SK-N-SH treated with all-trans-retinoic acid at 6 μM for 48 hours (cell line): ENCODE data around the gene GPS2.

Experiments used
- ARNTL ChIP-seq: fragments of 450-650 bp; formaldehyde crosslinking; IDR thresholded peaks from 2 replicates; pipeline ENCODE4 v1.5.0; 2020; ENCODE audit warnings: low read depth, mild to moderate bottlenecking, moderate library complexity, borderline replicate concordance
- GLIS3 ChIP-seq: fragments of 250-450 bp; sonication (Bioruptor Pico); IDR thresholded peaks from 2 replicates; pipeline ENCODE4 v1.5.0; 2020; ENCODE audit warnings: mild to moderate bottlenecking, moderate library complexity
- PPARA ChIP-seq: fragments of 250-450 bp; sonication (Bioruptor Pico); IDR thresholded peaks from 2 replicates; pipeline ENCODE4 v1.5.0; 2020; ENCODE audit warnings: mild to moderate bottlenecking, borderline replicate concordance
- RARB ChIP-seq: fragments of 250-450 bp; sonication (Bioruptor Pico); IDR thresholded peaks from 2 replicates; pipeline ENCODE4 v1.8.0; 2021; ENCODE audit warnings: mild to moderate bottlenecking, moderate library complexity
- TCF4 ChIP-seq: fragments of 250-450 bp; sonication (Bioruptor Pico); IDR thresholded peaks from 2 replicates; pipeline ENCODE4 v1.8.0; 2021; ENCODE audit warnings: mild to moderate bottlenecking, moderate library complexity, borderline replicate concordance
- ZFP3 ChIP-seq: fragments of 250-450 bp; sonication (Bioruptor Pico); IDR thresholded peaks from 2 replicates; pipeline ENCODE4 v1.5.0; 2020; ENCODE audit warnings: mild to moderate bottlenecking, moderate library complexity
- ZNF565 ChIP-seq: fragments of 450-650 bp; formaldehyde crosslinking; conservative IDR thresholded peaks from 2 replicates; pipeline ENCODE4 v1.5.0; 2020; ENCODE audit warnings: low read depth, mild to moderate bottlenecking, moderate library complexity
- TF ChIP-seq, protein P1 (sequence below): fragments of 250-450 bp; sonication (Bioruptor Pico); IDR thresholded peaks from 2 replicates; pipeline ENCODE4 v1.8.0; 2020; ENCODE audit warnings: mild to moderate bottlenecking, moderate library complexity, borderline replicate concordance
- TF ChIP-seq, protein P2 (sequence below): fragments of 250-450 bp; sonication (Bioruptor Pico); IDR thresholded peaks from 2 replicates; pipeline ENCODE4 v1.5.1; 2020; ENCODE audit warnings: low read depth, mild to moderate bottlenecking, moderate library complexity
- TF ChIP-seq, protein P3 (sequence below): fragments of 250-450 bp; sonication (Bioruptor Pico); IDR thresholded peaks from 2 replicates; pipeline ENCODE4 v1.8.0; 2021; ENCODE audit warnings: low read depth, mild to moderate bottlenecking, moderate library complexity, borderline replicate concordance

DNA sequence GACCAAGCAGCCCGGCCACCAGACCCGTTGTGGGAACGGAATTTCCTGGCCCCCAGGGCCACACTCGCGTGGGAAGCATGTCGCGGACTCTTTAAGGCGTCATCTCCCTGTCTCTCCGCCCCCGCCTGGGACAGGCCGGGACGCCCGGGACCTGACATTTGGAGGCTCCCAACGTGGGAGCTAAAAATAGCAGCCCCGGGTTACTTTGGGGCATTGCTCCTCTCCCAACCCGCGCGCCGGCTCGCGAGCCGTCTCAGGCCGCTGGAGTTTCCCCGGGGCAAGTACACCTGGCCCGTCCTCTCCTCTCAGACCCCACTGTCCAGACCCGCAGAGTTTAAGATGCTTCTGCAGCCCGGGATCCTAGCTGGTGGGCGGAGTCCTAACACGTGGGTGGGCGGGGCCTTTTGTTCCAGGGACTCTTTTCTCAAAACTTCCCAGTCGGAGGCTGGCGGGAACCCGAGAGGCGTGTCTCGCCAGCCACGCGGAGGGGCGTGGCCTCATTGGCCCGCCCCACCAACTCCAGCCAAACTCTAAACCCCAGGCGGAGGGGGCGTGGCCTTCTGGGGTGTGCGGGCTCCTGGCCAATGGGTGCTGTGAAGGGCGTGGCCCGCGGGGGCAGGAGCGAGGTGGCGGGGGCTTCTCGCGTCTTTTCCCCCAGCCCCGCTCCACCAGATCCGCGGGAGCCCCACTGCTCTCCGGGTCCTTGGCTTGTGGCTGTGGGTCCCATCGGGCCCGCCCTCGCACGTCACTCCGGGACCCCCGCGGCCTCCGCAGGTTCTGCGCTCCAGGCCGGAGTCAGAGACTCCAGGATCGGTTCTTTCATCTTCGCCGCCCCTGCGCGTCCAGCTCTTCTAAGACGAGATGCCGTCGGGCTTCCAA is 33.8 kb downstream of the GPS2 start, which contains the start of gene SLC2A4:
- TF ChIP-seq ARNTL (CRISPR knock-in tag) (no peak), RARB (CRISPR knock-in tag) (no peak), PPARA (CRISPR knock-in tag) (no peak), TCF4 (CRISPR knock-in tag) (no peak), ZNF565 (no peak), GLIS3 (no peak), ZFP3 (CRISPR knock-in tag) (no peak)
- TF ChIP-seq, protein P1, sequence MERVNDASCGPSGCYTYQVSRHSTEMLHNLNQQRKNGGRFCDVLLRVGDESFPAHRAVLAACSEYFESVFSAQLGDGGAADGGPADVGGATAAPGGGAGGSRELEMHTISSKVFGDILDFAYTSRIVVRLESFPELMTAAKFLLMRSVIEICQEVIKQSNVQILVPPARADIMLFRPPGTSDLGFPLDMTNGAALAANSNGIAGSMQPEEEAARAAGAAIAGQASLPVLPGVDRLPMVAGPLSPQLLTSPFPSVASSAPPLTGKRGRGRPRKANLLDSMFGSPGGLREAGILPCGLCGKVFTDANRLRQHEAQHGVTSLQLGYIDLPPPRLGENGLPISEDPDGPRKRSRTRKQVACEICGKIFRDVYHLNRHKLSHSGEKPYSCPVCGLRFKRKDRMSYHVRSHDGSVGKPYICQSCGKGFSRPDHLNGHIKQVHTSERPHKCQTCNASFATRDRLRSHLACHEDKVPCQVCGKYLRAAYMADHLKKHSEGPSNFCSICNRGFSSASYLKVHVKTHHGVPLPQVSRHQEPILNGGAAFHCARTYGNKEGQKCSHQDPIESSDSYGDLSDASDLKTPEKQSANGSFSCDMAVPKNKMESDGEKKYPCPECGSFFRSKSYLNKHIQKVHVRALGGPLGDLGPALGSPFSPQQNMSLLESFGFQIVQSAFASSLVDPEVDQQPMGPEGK (CRISPR knock-in tag) = no peak
- TF ChIP-seq, protein P2, sequence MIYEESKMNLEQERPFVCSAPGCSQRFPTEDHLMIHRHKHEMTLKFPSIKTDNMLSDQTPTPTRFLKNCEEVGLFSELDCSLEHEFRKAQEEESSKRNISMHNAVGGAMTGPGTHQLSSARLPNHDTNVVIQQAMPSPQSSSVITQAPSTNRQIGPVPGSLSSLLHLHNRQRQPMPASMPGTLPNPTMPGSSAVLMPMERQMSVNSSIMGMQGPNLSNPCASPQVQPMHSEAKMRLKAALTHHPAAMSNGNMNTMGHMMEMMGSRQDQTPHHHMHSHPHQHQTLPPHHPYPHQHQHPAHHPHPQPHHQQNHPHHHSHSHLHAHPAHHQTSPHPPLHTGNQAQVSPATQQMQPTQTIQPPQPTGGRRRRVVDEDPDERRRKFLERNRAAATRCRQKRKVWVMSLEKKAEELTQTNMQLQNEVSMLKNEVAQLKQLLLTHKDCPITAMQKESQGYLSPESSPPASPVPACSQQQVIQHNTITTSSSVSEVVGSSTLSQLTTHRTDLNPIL (CRISPR knock-in tag) = no peak
- TF ChIP-seq, protein P3, sequence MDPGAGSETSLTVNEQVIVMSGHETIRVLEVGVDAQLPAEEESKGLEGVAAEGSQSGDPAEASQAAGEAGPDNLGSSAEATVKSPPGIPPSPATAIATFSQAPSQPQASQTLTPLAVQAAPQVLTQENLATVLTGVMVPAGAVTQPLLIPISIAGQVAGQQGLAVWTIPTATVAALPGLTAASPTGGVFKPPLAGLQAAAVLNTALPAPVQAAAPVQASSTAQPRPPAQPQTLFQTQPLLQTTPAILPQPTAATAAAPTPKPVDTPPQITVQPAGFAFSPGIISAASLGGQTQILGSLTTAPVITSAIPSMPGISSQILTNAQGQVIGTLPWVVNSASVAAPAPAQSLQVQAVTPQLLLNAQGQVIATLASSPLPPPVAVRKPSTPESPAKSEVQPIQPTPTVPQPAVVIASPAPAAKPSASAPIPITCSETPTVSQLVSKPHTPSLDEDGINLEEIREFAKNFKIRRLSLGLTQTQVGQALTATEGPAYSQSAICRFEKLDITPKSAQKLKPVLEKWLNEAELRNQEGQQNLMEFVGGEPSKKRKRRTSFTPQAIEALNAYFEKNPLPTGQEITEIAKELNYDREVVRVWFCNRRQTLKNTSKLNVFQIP (CRISPR knock-in tag) = no peak
